Mucosa of rectum (tissue), 2 donors: ENCODE measurements around the gene B3GALT4.
A peak's percentile ranks its signal among the peaks of the same experiment; 100 is the strongest.

Source experiments
- H3K27ac ChIP-seq, 2 donors: one replicate each; pipeline ENCODE4 v1.7.0; 2013; ENCODE audit warnings: inconsistent platforms in 2 of 2, low read depth in 2 of 2, low read length in 2 of 2
- H3K27me3 ChIP-seq, 2 donors: one replicate each; pipeline ENCODE4 v1.7.0; 2013; ENCODE audit warnings: low read length in 2 of 2; ENCODE audit not compliant: control insufficient read depth in 2 of 2, insufficient read depth in 2 of 2
- H3K36me3 ChIP-seq, 2 donors: one replicate each; pipeline ENCODE4 v1.7.0; 2013; ENCODE audit warnings: low read length in 2 of 2; ENCODE audit not compliant: control insufficient read depth in 2 of 2, insufficient read depth in 2 of 2
- H3K4me1 ChIP-seq, 2 donors: one replicate each; pipeline ENCODE4 v1.7.0; 2013; ENCODE audit warnings: low read length in 2 of 2, mild to moderate bottlenecking in 1 of 2; ENCODE audit not compliant: control insufficient read depth in 2 of 2, insufficient read depth in 2 of 2
- H3K4me3 ChIP-seq, 2 donors: one replicate each; pipeline ENCODE4 v1.7.0; 2013; ENCODE audit warnings: low read length in 2 of 2
- H3K9ac ChIP-seq, 2 donors: one replicate each; pipeline ENCODE4 v1.7.0; 2013; ENCODE audit warnings: low read length in 2 of 2, low read depth in 1 of 2, mild to moderate bottlenecking in 1 of 2
- H3K9me3 ChIP-seq, 2 donors: one replicate each; pipeline ENCODE4 v1.7.0; 2013; ENCODE audit warnings: low read length in 2 of 2; ENCODE audit not compliant: control insufficient read depth in 2 of 2
- donor health status: healthy.
- donor health status: Normal muscosa, but diverticular disease.

The B3GALT4 gene

DNA sequence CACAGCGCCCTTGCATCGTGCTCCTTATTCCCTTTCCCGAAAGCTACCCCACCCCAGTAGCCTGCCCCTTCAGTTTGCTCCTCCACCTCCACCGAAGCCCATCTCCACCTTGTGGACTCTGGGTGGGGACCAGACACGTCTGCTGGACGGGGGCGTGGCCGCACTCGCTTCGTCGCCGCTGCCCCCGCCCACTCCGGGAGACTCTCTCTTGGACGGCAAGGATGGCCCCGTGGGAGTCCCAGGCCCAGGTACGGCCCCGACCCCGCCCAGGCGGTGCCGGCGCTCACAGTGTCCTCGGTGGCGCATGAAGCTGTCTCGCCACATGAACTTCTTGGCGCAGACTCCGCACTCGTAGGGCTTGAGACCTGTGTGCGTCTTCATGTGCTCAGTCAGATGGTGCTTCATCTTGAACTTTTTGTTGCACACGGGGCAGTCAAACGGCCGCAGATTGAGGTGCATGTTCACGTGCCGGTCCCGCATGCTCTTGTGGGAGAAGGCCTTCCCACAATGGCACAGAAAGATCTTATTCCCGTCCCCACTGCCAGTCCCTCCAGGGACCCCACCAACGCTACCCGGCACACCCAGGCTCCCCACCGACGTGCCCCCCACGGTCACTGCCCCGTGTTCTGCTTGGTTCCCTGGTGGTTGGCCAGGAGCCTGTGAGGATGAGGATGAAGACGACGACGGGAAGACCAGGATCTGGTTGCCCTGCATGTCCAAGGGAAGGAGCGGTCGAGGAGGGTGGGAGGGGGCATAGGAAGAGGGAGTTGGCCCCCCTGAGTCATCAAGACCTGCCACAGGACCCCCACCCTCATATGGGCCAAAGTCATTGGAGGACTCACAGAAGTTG lies 38.2 kb downstream of the B3GALT4 start:
- peak overlapping the region; percentile 97 to 100 for H3K4me3 ChIP-seq
- peaks cover 16 to 18% of the 10 kb centered on the region in 2 donors for H3K36me3 ChIP-seq
- H3K27ac ChIP-seq = peak overlapping the region; percentile 99
- H3K9me3 ChIP-seq = no peaks in the 10 kb centered on the region
- H3K27me3 ChIP-seq = no peaks in the 10 kb centered on the region
- H3K4me1 ChIP-seq = peaks cover 45 to 49% of the 10 kb centered on the region in 2 donors
- peak overlapping the region; percentile 99 to 100 for H3K9ac ChIP-seq

DNA sequence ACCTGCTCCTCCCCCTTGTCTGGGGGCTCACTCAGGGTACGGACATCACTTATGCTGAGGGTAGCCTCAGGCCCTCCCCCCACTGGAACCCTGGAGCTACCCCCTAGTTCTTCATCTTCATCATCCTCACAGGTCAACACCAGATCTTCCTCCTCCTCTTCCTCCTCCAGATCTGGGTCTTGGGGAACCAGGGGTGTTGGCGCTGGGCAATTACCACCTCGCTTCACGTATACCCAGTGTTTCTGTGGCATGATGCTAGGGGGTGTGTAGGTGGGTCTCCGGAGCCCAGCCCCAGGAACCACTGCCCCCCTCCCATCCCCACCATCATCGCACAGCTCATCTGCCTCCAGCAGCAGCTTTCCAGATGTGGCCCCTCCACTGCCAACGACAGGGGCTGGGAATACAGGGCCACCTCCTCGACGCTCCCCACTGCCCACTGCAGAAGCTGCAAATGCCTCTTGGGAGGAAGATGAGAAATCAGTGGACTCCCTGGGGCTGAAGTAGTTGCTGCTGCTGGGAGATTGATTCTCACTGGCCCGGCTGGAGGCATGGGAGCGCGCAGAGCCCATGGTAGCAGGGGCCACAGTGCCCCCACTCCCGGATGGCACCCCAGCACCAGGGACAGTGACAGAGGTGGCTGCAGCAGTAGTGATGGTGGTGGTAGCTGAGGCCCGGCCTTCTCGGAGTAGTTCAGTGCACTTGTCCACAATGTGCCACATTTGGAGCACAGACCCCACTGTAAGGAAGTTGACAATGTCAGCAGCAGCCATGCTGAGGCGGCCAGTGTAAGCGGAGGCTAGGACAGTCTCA lies 39.1 kb downstream of the B3GALT4 start:
- Histone ChIP-seq H3K27me3 (no peaks in the 10 kb centered on the region), H3K4me3 (peak overlapping the region in 1 of 2 donors; percentile 100), H3K27ac (no peak overlapping the region), H3K4me1 (peaks cover 51 to 56% of the 10 kb centered on the region in 2 donors), H3K9me3 (no peaks in the 10 kb centered on the region), H3K9ac (no peak overlapping the region), H3K36me3 (peaks cover 25 to 26% of the 10 kb centered on the region in 2 donors)

DNA sequence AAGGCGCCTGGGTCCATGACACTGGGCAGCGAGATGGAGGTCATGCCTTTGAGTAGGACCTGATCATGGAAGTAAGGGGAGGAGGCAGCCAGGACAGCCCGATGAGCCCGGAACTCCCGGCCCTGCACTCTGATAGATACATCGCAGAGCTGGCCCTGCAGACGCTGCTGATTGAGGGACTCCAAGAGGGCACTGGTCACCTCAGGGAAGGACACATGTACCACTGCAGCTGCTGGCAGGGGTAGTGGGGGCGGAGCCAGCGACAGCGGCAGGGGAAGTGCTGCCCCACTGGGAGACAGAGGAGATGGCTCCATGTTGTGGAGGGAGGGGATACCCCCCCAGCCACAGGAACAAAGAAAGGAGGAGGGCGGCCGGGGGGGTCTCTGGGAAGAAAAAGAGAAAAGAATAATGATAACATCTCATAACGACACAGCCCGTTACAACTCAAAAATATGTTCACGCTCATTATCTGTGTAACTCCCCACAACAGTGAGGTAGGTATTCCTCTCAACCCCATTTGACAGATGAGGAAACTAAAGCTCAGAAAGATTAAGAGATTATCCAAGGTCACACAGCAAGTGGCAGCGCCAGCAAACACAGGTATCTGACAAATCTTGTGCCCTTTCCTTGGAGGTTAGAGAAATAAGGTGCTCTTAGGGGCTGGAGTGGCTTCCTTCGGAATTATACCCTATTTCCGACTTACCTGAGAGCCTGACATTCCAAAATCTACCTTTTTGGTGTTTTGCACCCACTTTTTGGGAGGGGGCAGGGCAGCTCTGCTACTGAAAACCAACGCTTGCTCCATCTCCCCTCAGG lies 39.9 kb downstream of the B3GALT4 start:
- Histone ChIP-seq H3K4me1 (peaks cover 53 to 59% of the 10 kb centered on the region in 2 donors), H3K27ac (peak overlapping the region; percentile 28 to 32), H3K27me3 (no peaks in the 10 kb centered on the region), H3K9me3 (no peaks in the 10 kb centered on the region), H3K9ac (peak overlapping the region in 1 of 2 donors; percentile 28), H3K36me3 (peaks cover 26 to 27% of the 10 kb centered on the region in 2 donors), H3K4me3 (peak overlapping the region; percentile 70 to 77)

DNA sequence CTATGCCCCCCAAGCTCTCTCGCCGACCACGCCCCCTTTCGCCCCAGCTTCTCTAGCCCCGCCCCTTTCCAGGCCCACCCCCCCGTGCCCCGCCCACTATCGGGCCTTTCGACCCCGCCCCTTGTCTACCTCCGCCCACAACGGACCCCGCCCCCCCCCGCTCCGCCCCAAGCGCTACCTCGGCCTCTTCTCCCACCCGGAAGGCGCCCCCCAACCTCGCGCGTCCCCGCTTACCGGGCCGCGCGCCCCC lies 40.4 kb downstream of the B3GALT4 start:
- Histone ChIP-seq H3K36me3 (peaks cover 26 to 27% of the 10 kb centered on the region in 2 donors), H3K4me3 (peak overlapping the region; percentile 70 to 77), H3K27me3 (no peaks in the 10 kb centered on the region), H3K27ac (peak overlapping the region; percentile 84 to 88), H3K9ac (peak overlapping the region in 1 of 2 donors; percentile 28), H3K4me1 (peaks cover 53 to 57% of the 10 kb centered on the region in 2 donors), H3K9me3 (no peaks in the 10 kb centered on the region)

- H3K9me3 ChIP-seq = no peaks in the 10 kb centered on the region
- peak within 1 kb of the TSS; percentile 84 to 88 for H3K27ac ChIP-seq
- H3K9ac ChIP-seq = peak within 1 kb of the TSS; percentile 74 to 79
- peaks cover 49 to 55% of the 10 kb centered on the region in 2 donors for H3K4me1 ChIP-seq
- H3K4me3 ChIP-seq = peak within 1 kb of the TSS; percentile 77 to 94
- H3K27me3 ChIP-seq = no peaks in the 10 kb centered on the region
- peaks cover 26 to 27% of the 10 kb centered on the region in 2 donors for H3K36me3 ChIP-seq
These were observed 40.9 kb downstream of the B3GALT4 start, which contains the start of gene ZBTB22 for GRCh38 chr6:33317669-33318425. ZBTB22 (minus strand) TSS chr6:33317744; CDS start chr6:33316916, 828 bp downstream.

GRCh38 chr6:33318426-33319073 lies 41.6 kb downstream of the B3GALT4 start:
- H3K4me1 ChIP-seq = peaks cover 52 to 55% of the 10 kb centered on the region in 2 donors
- H3K9ac ChIP-seq = peak overlapping the region; percentile 74 to 79

GRCh38 chr6:33319939-33320314 lies 43.0 kb downstream of the B3GALT4 start:
- H3K4me3 ChIP-seq = no peak overlapping the region
- no peaks in the 10 kb centered on the region for H3K9me3 ChIP-seq
- no peaks in the 10 kb centered on the region for H3K27me3 ChIP-seq
- H3K27ac ChIP-seq = peak overlapping the region in 1 of 2 donors; percentile 32
- no peak overlapping the region for H3K9ac ChIP-seq
- H3K36me3 ChIP-seq = peaks cover 26 to 27% of the 10 kb centered on the region in 2 donors
- peaks cover 49 to 53% of the 10 kb centered on the region in 2 donors for H3K4me1 ChIP-seq

More at GRCh38 chr6:33318426-33319073, 41.6 kb downstream of the B3GALT4 start:
- H3K9me3 ChIP-seq = no peaks in the 10 kb centered on the region
- H3K27me3 ChIP-seq = no peaks in the 10 kb centered on the region
- peak overlapping the region; percentile 84 to 88 for H3K27ac ChIP-seq
- peak overlapping the region; percentile 77 to 94 for H3K4me3 ChIP-seq
- H3K36me3 ChIP-seq = peaks cover 26 to 27% of the 10 kb centered on the region in 2 donors

- Histone ChIP-seq H3K9me3 (no peaks in the 10 kb centered on the region), H3K4me3 (peak overlapping the region in 1 of 2 donors; percentile 85), H3K27me3 (no peaks in the 10 kb centered on the region), H3K4me1 (peaks cover 43 to 46% of the 10 kb centered on the region in 2 donors), H3K9ac (no peak overlapping the region), H3K36me3 (peaks cover 26 to 27% of the 10 kb centered on the region in 2 donors), H3K27ac (peak overlapping the region in 1 of 2 donors; percentile 32)
These were observed 43.6 kb downstream of the B3GALT4 start for GRCh38 chr6:33320315-33321181.
